Heart left ventricle (tissue), 13 donors: Measurements from ENCODE around the gene FREM1.

Source experiments
- POLR2A ChIP-seq, 2 donors: fragments of 450-650 bp; IDR thresholded peaks; one replicate each; pipeline ENCODE4 v1.6.1; 2017; ENCODE audit warnings: antibody characterized with exemption in 2 of 2, mild to moderate bottlenecking in 2 of 2, moderate library complexity in 2 of 2
- TF ChIP-seq, protein P1 (sequence below), 12 donors: fragments of 200-600 bp; sonication (generic) in 4 of 12; IDR thresholded peaks; one replicate each; pipeline versions ENCODE4 v1.5.0 to v1.8.0; 2018 to 2022; ENCODE audit warnings: antibody characterized with exemption in 12 of 12, mild to moderate bottlenecking in 5 of 12
- donor health status: ischemic (EF 13 %, LVEDD 7.1; RV severe dilation, severe dysfunction).
- donor health status: DM: no; HTN: yes; CAD: no.
- donor health status: DM: no; HTN: no; CAD: no.
- donor health status: ischemic (EF 25% LVEDD 6.9; RV normal size, moderate dysfunction).
- donor health status: ischemic (EF 25% LVEDD 5.7; RV mildly dilated, moderate dysfunction).
- donor health status: ischemic (EF 35%, LVEDD 5.7; RV mildly dilated, moderate dysfunction).
- donor health status: nonischemic (EF 11% LVEDD 7.7; RV severe dilation, severe dysfunction).
- donor health status: DM: yes; HTN: yes; CAD: no.
- donor health status: PGD.
- donor health status: ischemic (EF 29% LVEDD 5.4; RV normal size, mild dysfunction).
- donor health status: nonischemic (EF 23%, LVEDD 6.1; RV moderate dilation, normal function).

DNA sequence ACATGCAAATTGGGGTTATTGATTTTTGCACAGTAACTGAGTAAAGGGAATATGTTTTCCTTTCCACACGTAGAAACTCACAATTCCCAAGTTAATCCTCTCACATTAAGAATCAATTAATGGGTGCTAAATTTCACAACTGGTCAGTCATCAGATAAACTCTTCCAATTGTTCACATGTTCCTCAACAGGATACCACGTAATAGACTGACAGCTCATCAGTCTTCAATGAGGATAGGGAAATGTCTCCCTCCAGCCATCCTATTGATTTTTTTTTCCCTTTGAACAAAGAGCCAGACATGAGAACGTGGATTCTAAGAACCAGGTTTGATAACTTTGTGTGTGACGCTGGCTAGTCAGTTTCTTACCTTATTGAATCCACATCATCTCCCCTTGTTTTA is 186.9 kb downstream of the FREM1 start:
- TF ChIP-seq POLR2A (IDR thresholded peaks at IDR 0.05), result no peak
- TF ChIP-seq, protein P1, sequence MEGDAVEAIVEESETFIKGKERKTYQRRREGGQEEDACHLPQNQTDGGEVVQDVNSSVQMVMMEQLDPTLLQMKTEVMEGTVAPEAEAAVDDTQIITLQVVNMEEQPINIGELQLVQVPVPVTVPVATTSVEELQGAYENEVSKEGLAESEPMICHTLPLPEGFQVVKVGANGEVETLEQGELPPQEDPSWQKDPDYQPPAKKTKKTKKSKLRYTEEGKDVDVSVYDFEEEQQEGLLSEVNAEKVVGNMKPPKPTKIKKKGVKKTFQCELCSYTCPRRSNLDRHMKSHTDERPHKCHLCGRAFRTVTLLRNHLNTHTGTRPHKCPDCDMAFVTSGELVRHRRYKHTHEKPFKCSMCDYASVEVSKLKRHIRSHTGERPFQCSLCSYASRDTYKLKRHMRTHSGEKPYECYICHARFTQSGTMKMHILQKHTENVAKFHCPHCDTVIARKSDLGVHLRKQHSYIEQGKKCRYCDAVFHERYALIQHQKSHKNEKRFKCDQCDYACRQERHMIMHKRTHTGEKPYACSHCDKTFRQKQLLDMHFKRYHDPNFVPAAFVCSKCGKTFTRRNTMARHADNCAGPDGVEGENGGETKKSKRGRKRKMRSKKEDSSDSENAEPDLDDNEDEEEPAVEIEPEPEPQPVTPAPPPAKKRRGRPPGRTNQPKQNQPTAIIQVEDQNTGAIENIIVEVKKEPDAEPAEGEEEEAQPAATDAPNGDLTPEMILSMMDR (IDR thresholded peaks at IDR 0.05), result no peak
